SU-DHL-6 (cell line): ENCODE measurements around the gene ARMH3.
A peak's percentile ranks its signal among the peaks of the same experiment; 100 is the strongest.

ENCODE experiments used
- H2AFZ ChIP-seq: fragments of 200-600 bp; sonication (generic); 2 replicates; pipeline ENCODE4 v1.6.1; 2014; ENCODE audit warnings: low read depth, mild to moderate bottlenecking, moderate library complexity, mixed read lengths, antibody characterized with exemption, low read length; ENCODE audit not compliant: severe bottlenecking
- H3F3A ChIP-seq: fragments of 200-600 bp; shearing (Covaris generic); 2 replicates; pipeline ENCODE4 v1.6.0; 2016; ENCODE audit warnings: antibody characterized with exemption, mild to moderate bottlenecking; ENCODE audit not compliant: insufficient read depth
- H3K27ac ChIP-seq: fragments of 200-600 bp; sonication (generic); 2 replicates; pipeline ENCODE4 v1.5.1; 2016; ENCODE audit warnings: low read depth, mild to moderate bottlenecking, low read length, moderate library complexity, mixed read lengths
- H3K27me3 ChIP-seq: fragments of 200-600 bp; sonication (generic), shearing (Covaris generic); 2 replicates; pipeline ENCODE4 v1.6.0; 2014; ENCODE audit warnings: mild to moderate bottlenecking, low read length
- H3K36me3 ChIP-seq: fragments of 200-600 bp; sonication (generic); 2 replicates; pipeline ENCODE4 v1.6.1; 2014; ENCODE audit warnings: mild to moderate bottlenecking, low read length, mixed read lengths
- H3K4me2 ChIP-seq: fragments of 300-600, 200-600 bp; shearing (Covaris generic), sonication (generic); 2 replicates; pipeline ENCODE4 v1.6.0; 2014; ENCODE audit warnings: low read length, low read depth, mild to moderate bottlenecking; ENCODE audit not compliant: poor library complexity, severe bottlenecking
- H3K4me3 ChIP-seq: fragments of 200-600 bp; sonication (generic); 2 replicates; pipeline ENCODE4 v1.5.1; 2014; ENCODE audit warnings: antibody characterized with exemption, low read length, mild to moderate bottlenecking, mixed read lengths; ENCODE audit not compliant: insufficient read depth, poor library complexity, severe bottlenecking
- H3K79me2 ChIP-seq: fragments of 200-600 bp; sonication (generic); 2 replicates; pipeline ENCODE4 v1.6.1; 2014; ENCODE audit warnings: mild to moderate bottlenecking, low read length, moderate library complexity; ENCODE audit not compliant: insufficient read depth
- H3K9ac ChIP-seq: fragments of 200-600 bp; sonication (generic); 2 replicates; pipeline ENCODE4 v1.7.0; 2014; ENCODE audit warnings: mild to moderate bottlenecking, low read length
- H3K9me2 ChIP-seq: fragments of 200-600 bp; sonication (generic); replicated peaks from 2 replicates; pipeline ENCODE4 v1.6.1; 2014; ENCODE audit warnings: low read length; ENCODE audit not compliant: insufficient read depth
- H3K9me3 ChIP-seq: fragments of 200-600 bp; sonication (generic); 2 replicates; pipeline ENCODE4 v1.6.1; 2014; ENCODE audit warnings: low read length, mixed read lengths; ENCODE audit not compliant: insufficient read depth
- H4K20me1 ChIP-seq: fragments of 200-600 bp; sonication (generic); 2 replicates; pipeline ENCODE4 v1.6.1; 2014; ENCODE audit warnings: low read depth, mild to moderate bottlenecking, antibody characterized with exemption, low read length, moderate library complexity, mixed read lengths
- EZH2phosphoT487 ChIP-seq: fragments of 200-600 bp; sonication (generic), shearing (Covaris generic); conservative IDR thresholded peaks from 2 replicates; pipeline ENCODE4 v1.6.1; 2018; ENCODE audit warnings: mild to moderate bottlenecking, antibody characterized with exemption, low read length, moderate library complexity, mixed read lengths
- TF ChIP-seq, protein P1 (sequence below): fragments of 200-600 bp; sonication (generic); IDR thresholded peaks from one replicate; pipeline ENCODE4 v1.5.1; 2017; ENCODE audit warnings: antibody characterized with exemption, mild to moderate bottlenecking, low read length, moderate library complexity; ENCODE audit not compliant: insufficient read depth, poor library complexity, severe bottlenecking

Gene ARMH3

DNA sequence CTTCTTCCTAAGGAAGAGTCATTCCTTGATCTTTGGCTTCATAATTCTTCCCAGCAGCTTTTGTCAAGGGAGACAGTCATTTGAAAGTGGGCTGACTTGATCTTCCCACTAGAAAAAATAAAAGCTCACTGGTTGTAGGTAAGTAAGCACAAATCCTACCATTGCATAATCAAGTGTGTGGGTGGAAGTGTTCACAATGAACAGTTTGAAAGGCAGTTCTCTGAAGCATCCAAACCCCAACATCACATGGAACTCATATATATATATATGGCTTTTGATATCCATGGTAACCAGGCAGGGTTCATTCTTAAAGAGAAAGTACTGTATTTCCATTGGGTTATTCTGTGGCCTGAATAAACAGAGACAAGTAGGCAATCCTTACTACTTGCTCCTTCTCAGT lies 51.6 kb downstream of the ARMH3 start:
- Histone ChIP-seq H3F3A (peaks cover 5% of the 10 kb centered on the region; the same call in 1 of the 2 replicates), H2AFZ (no peak overlapping the region), H3K79me2 (no peaks in the 10 kb centered on the region), H3K9ac (no peak overlapping the region), H3K27me3 (no peaks in the 10 kb centered on the region), H3K27ac (peak overlapping the region; percentile 2; the same call in 1 of the 2 replicates), H3K4me2 (no peak overlapping the region), H4K20me1 (no peaks in the 10 kb centered on the region), H3K9me2 (no peaks in the 10 kb centered on the region), H3K9me3 (no peaks in the 10 kb centered on the region), H3K36me3 (0 out of 2 replicates have a peak, but pooled peaks cover 4% of the 10 kb centered on the region), H3K4me3 (no peak overlapping the region)
- no peak for TF ChIP-seq EZH2phosphoT487
- TF ChIP-seq, protein P1, sequence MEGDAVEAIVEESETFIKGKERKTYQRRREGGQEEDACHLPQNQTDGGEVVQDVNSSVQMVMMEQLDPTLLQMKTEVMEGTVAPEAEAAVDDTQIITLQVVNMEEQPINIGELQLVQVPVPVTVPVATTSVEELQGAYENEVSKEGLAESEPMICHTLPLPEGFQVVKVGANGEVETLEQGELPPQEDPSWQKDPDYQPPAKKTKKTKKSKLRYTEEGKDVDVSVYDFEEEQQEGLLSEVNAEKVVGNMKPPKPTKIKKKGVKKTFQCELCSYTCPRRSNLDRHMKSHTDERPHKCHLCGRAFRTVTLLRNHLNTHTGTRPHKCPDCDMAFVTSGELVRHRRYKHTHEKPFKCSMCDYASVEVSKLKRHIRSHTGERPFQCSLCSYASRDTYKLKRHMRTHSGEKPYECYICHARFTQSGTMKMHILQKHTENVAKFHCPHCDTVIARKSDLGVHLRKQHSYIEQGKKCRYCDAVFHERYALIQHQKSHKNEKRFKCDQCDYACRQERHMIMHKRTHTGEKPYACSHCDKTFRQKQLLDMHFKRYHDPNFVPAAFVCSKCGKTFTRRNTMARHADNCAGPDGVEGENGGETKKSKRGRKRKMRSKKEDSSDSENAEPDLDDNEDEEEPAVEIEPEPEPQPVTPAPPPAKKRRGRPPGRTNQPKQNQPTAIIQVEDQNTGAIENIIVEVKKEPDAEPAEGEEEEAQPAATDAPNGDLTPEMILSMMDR: no peak

DNA sequence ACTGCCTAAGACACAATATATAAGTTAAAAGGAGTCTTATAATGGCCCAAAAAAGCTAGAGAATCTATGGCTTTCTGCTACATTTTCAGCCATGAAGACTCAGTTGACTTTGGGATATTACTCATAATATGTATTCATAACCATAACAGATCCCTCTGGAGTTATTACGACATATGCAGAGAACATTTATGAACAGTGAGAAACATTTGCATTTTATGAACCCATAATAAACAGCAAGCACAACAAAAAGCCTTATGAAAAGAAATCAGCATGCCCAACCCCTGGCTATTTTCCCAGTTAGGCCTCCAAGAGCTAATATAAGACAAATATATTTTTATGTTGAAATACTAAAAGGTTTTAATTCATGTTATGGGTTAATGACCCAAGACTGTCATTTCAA lies 52.4 kb downstream of the ARMH3 start:
- Histone ChIP-seq H3K9me2 (no peaks in the 10 kb centered on the region), H3K79me2 (no peaks in the 10 kb centered on the region), H3K27ac (no peak overlapping the region), H3K36me3 (0 out of 2 replicates have a peak, but pooled peaks cover 6% of the 10 kb centered on the region), H3K4me3 (no peak overlapping the region), H3K4me2 (no peak overlapping the region), H3K27me3 (no peaks in the 10 kb centered on the region), H3K9me3 (no peaks in the 10 kb centered on the region), H3F3A (peaks cover 5% of the 10 kb centered on the region; the same call in 1 of the 2 replicates), H4K20me1 (no peaks in the 10 kb centered on the region), H3K9ac (no peak overlapping the region), H2AFZ (no peak overlapping the region)
- TF ChIP-seq, protein P1: no peak
- TF ChIP-seq EZH2phosphoT487: no peak

DNA sequence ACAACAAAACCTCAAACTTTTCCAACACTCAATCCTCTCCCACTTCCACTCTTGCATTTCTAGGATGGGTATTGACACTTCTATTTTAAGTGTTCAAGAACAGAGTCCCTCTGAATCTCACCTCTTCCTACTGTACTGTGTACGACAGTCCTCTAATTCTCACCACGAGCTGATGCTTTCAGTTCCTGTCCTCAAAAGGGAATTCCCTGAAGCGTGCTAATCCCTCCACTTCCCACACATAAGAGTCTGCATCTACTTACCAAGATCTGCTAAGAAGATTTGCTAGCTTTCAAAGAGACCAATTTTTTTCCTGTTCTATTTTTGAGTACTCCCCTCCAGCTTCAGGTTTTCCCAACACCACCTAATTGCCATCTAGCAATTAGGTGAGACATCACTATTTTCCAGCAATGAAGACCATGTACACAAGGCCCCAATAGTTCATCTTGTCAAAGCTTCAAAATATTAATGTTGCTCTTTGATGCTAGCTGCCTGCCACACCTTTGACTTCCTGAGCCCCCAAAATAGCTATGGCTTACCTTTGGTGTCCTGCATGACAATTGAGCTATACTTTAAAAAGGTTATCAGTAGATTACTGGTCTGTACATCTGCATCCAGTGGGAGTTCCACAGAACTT lies 54.4 kb downstream of the ARMH3 start:
- H3K27me3 ChIP-seq: no peaks in the 10 kb centered on the region
- H3K9me2 ChIP-seq: no peaks in the 10 kb centered on the region
- TF ChIP-seq EZH2phosphoT487: no peak
- TF ChIP-seq, protein P1: no peak
- peak overlapping the region; percentile 9 for H3K4me2 ChIP-seq
- H4K20me1 ChIP-seq: no peaks in the 10 kb centered on the region
- H3K4me3 ChIP-seq: no peak overlapping the region
- no peaks in the 10 kb centered on the region for H3K9me3 ChIP-seq
- H3K36me3 ChIP-seq: 0 out of 2 replicates have a peak, but pooled peaks cover 6% of the 10 kb centered on the region
- H3K79me2 ChIP-seq: no peaks in the 10 kb centered on the region
- H3K9ac ChIP-seq: no peak overlapping the region
- H3F3A ChIP-seq: peaks cover 5% of the 10 kb centered on the region; the same call in 1 of the 2 replicates
- H3K27ac ChIP-seq: peak overlapping the region; percentile 24; the same call in 1 of the 2 replicates
- H2AFZ ChIP-seq: no peak overlapping the region
